CD14-positive monocyte (primary cell): ENCODE data around the gene GSKIP. TPM values are rescaled to one million over a fixed set of nuclear protein-coding genes. Genes with fewer than 3 reads are reported as not detected.

Experiments used
- DNase-seq, 3 donors: peaks; one replicate each; pipeline ENCODE4 v3.0.0-alpha.2; 2011 to 2022
- H2AFZ ChIP-seq: 2 replicates; pipeline ENCODE4 v1.6.0; 2012; ENCODE audit warnings: mild to moderate bottlenecking, low read depth, low read length, inconsistent platforms; ENCODE audit not compliant: insufficient read depth, poor library complexity, severe bottlenecking
- H3K27ac ChIP-seq, 2 donors: 1 replicate in 1 of 2; 2 replicates in 1 of 2; pipeline ENCODE4 v1.5.1; 2012 to 2013; ENCODE audit warnings: low read length in 2 of 2, control low read depth in 1 of 2, inconsistent platforms in 1 of 2, low read depth in 1 of 2, mild to moderate bottlenecking in 1 of 2
- H3K27me3 ChIP-seq, 2 donors: one replicate each; pipeline versions ENCODE4 v1.6.0 to v1.6.1; 2011 to 2013; ENCODE audit warnings: low read length in 2 of 2; ENCODE audit not compliant: control insufficient read depth in 2 of 2, insufficient read depth in 2 of 2
- H3K36me3 ChIP-seq, 2 donors: replicated peaks in 1 of 2; 1 replicate in 1 of 2; 2 replicates in 1 of 2; pipeline versions ENCODE4 v1.5.1 to v1.6.1; 2012 to 2013; ENCODE audit warnings: low read length in 2 of 2, control low read depth in 1 of 2, inconsistent platforms in 1 of 2, mild to moderate bottlenecking in 1 of 2; ENCODE audit not compliant: insufficient read depth in 2 of 2, control insufficient read depth in 1 of 2
- H3K4me1 ChIP-seq, 2 donors: 1 replicate in 1 of 2; 2 replicates in 1 of 2; pipeline versions ENCODE4 v1.5.1 to v1.6.1; 2012 to 2013; ENCODE audit warnings: low read length in 2 of 2, control low read depth in 1 of 2, inconsistent platforms in 1 of 2, mild to moderate bottlenecking in 1 of 2, moderate library complexity in 1 of 2; ENCODE audit not compliant: insufficient read depth in 2 of 2, control insufficient read depth in 1 of 2
- H3K4me2 ChIP-seq: replicated peaks from 2 replicates; pipeline ENCODE3; 2012; ENCODE audit warnings: low read length, moderate library complexity, mild to moderate bottlenecking; ENCODE audit not compliant: poor library complexity, severe bottlenecking; ENCODE audit errors: extremely low read depth
- H3K4me3 ChIP-seq, 3 experiments: fragments of 200-600 bp in 1 of 3; sonication (generic) in 1 of 3; replicated peaks in 1 of 3; 1 replicate in 2 of 3; 2 replicates in 1 of 3; pipeline ENCODE4 v1.5.1; 2011 to 2013; ENCODE audit warnings: low read length in 3 of 3, mild to moderate bottlenecking in 3 of 3, control low read depth in 2 of 3, low read depth in 2 of 3, inconsistent platforms in 1 of 3, moderate library complexity in 1 of 3
- H3K79me2 ChIP-seq: 2 replicates; pipeline ENCODE4 v1.6.0; 2012; ENCODE audit warnings: mild to moderate bottlenecking, control low read depth, inconsistent platforms, low read length, moderate library complexity; ENCODE audit not compliant: insufficient read depth
- H3K9ac ChIP-seq: 2 replicates; pipeline ENCODE4 v1.6.0; 2017; ENCODE audit warnings: low read length, mild to moderate bottlenecking; ENCODE audit not compliant: insufficient read depth, poor library complexity, severe bottlenecking
- H3K9me3 ChIP-seq, 2 donors: replicated peaks in 1 of 2; 1 replicate in 1 of 2; 2 replicates in 1 of 2; pipeline versions ENCODE4 v1.5.1 to v1.6.1; 2012 to 2013; ENCODE audit warnings: low read length in 2 of 2, control low read depth in 1 of 2; ENCODE audit not compliant: control insufficient read depth in 1 of 2, insufficient read depth in 1 of 2
- H4K20me1 ChIP-seq: 2 replicates; pipeline ENCODE4 v1.6.0; 2012; ENCODE audit warnings: mild to moderate bottlenecking, low read length, control low read depth, moderate library complexity; ENCODE audit not compliant: insufficient read depth
- H3K27ac Mint-ChIP-seq, 7 donors: one replicate each; pipeline ENCODE4 v1.8.0; 2020; ENCODE audit warnings: mild to moderate bottlenecking in 7 of 7, mixed read lengths in 7 of 7, moderate library complexity in 6 of 7, inconsistent platforms in 2 of 7
- H3K27me3 Mint-ChIP-seq, 3 donors: one replicate each; pipeline ENCODE4 v1.8.0; 2021 to 2022; ENCODE audit warnings: low read depth in 3 of 3, mild to moderate bottlenecking in 3 of 3, mixed read lengths in 3 of 3, moderate library complexity in 3 of 3, inconsistent platforms in 1 of 3
- H3K36me3 Mint-ChIP-seq, 2 donors: one replicate each; pipeline ENCODE4 v1.8.0; 2020; ENCODE audit warnings: mixed read lengths in 2 of 2, inconsistent platforms in 1 of 2, mild to moderate bottlenecking in 1 of 2
- H3K4me1 Mint-ChIP-seq: one replicate; pipeline ENCODE4 v1.8.0; 2020; ENCODE audit warnings: mild to moderate bottlenecking, mixed read lengths
- H3K4me3 Mint-ChIP-seq, 2 donors: one replicate each; pipeline ENCODE4 v1.8.0; 2020; ENCODE audit warnings: mild to moderate bottlenecking in 2 of 2, mixed read lengths in 2 of 2, moderate library complexity in 1 of 2
- H3K9me3 Mint-ChIP-seq, 7 donors: one replicate each; pipeline ENCODE4 v1.8.0; 2020 to 2022; ENCODE audit warnings: mixed read lengths in 7 of 7, mild to moderate bottlenecking in 6 of 7, moderate library complexity in 6 of 7, inconsistent platforms in 2 of 7
- WGBS: methylation state at CpG from one replicate; pipeline ENCODE4 v1.1.5; 2013; ENCODE audit warnings: missing lambda C conversion rate; ENCODE audit not compliant: insufficient coverage; 5-methylcytosine and 5-hydroxymethylcytosine counted together
- intact Hi-C, 2 donors: fragments of 100-400 bp; cut with micrococcal nuclease; formaldehyde crosslinking; loops; one replicate each; pipeline versions ENCODE4 v1.15.0 to v1.15.1; 2023
- polyA plus RNA-seq, 3 donors: library from polyadenylated mRNA; depleted of rRNA in 1 of 3; unstranded in 2 of 3; stranded (reverse) in 1 of 3; fragments of 300-500 nt in 2 of 3; fragments of >200 nt in 1 of 3; fragmentation: Illumina TruSeq in 2 of 3; gene quantifications; 1 replicate in 2 of 3; 2 replicates in 1 of 3; pipeline ENCODE4 v1.2.3, GENCODE V29; 2012 to 2021
- TF ChIP-seq, protein P1 (sequence below): fragments of 200-600 bp; IDR thresholded peaks from one replicate; pipeline ENCODE4 v1.8.0; 2022; ENCODE audit warnings: antibody characterized with exemption, mild to moderate bottlenecking

The GSKIP gene
- polyA plus RNA-seq, 3 donors = 3.1 to 24.7 (median 20.7) TPM

DNA sequence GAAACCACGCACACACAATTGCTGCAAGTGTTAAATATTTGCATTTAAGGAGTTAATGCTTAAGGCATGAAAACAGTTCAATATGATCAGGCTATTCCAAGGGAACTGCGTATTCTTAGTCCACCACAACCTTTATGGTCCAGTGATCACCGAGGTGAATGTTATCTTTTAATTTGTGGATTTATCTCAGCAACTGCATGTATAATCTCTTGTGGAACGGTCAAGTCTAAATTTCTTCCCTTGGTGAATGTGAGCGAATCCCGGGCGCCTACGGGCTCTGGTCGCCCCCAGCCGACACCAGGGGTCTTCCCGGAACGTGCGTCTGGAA, 27.6 kb downstream of the GSKIP start:
- intact Hi-C loops = loop anchor here in 1 of 2 donors (2.0 kb wide), 2 partner anchors 28 to 112 kb away; partner anchors contain the start of genes ATG2B, GSKIP and PAPOLA
- Histone ChIP-seq H3K36me3 (peaks cover 5% of the 10 kb centered on the region in 2 donors), H3K4me3 (peak overlapping the region; percentile 44 to 93 (median 71)), H3K9ac (peak overlapping the region; percentile 53), H2AFZ (peak overlapping the region; percentile 89), H3K4me2 (peak overlapping the region; percentile 99), H3K4me1 (peaks cover 14 to 19% of the 10 kb centered on the region in 2 donors), H3K9me3 (no peaks in the 10 kb centered on the region), H3K79me2 (no peaks in the 10 kb centered on the region), H3K27ac (no peak overlapping the region), H4K20me1 (no peaks in the 10 kb centered on the region), H3K27me3 (peaks cover 15 to 32% of the 10 kb centered on the region in 2 donors)
- Mint-ChIP-seq H3K27ac (peak overlapping the region in 3 of 7 donors; percentile 19 to 85 (median 37)), H3K4me1 (peaks cover 11% of the 10 kb centered on the region), H3K4me3 (peak overlapping the region; percentile 86 to 95), H3K27me3 (peaks cover 23 to 47% (median 33%) of the 10 kb centered on the region in 3 donors), H3K9me3 (no peaks in the 10 kb centered on the region), H3K36me3 (peaks cover 3 to 6% of the 10 kb centered on the region in 2 donors)
- TF ChIP-seq, protein P1, sequence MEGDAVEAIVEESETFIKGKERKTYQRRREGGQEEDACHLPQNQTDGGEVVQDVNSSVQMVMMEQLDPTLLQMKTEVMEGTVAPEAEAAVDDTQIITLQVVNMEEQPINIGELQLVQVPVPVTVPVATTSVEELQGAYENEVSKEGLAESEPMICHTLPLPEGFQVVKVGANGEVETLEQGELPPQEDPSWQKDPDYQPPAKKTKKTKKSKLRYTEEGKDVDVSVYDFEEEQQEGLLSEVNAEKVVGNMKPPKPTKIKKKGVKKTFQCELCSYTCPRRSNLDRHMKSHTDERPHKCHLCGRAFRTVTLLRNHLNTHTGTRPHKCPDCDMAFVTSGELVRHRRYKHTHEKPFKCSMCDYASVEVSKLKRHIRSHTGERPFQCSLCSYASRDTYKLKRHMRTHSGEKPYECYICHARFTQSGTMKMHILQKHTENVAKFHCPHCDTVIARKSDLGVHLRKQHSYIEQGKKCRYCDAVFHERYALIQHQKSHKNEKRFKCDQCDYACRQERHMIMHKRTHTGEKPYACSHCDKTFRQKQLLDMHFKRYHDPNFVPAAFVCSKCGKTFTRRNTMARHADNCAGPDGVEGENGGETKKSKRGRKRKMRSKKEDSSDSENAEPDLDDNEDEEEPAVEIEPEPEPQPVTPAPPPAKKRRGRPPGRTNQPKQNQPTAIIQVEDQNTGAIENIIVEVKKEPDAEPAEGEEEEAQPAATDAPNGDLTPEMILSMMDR = no peak
- no peak for DNase-seq
- WGBS = 1% methylated on average over 10 of the region's 13 CpGs

DNA sequence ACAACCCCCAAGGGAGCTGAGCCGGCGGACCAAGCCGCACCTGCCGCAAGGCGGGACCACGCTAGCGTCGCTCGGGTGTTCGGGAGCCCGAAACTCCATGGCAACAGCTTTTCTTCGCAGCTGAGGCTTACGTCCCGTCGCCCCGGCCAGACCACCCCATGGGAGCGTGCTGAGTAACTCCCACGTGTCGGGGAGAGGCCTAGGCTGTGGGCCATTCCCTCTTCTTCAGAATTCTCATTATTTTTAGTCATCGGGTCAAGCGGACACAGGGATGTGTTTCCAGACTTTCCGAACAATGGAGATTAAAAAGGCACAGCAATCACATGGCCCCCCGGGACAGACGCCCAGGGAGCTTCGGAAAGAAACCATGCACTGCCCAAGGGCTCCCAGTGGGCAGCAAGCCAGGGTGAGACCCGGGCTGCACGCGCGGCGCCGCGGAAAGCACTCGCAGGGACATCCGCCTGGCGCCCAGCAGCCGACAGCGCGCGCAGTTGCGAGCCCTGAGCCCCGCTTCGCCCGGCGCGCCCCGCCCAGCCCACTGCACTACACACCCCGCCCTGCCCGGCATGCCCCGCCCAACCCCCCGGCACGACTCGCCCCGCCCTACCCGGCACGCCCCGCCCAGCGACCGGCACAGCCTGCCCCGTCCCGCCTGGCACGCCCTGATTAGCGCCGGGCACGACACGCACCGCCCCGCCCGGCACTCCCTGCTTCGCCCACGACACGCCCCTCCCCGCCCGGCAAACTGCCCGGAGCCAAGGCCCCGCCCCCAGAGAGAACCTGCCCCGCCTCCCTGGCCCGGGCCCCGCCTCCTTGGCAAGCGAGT, 28.2 kb downstream of the GSKIP start:
- peak overlapping the region in 4 of 7 donors; percentile 19 to 85 (median 57) for H3K27ac Mint-ChIP-seq
- H3K4me1 Mint-ChIP-seq = peaks cover 11% of the 10 kb centered on the region
- peak; percentile 94 to 97 (median 97) for DNase-seq
- no peaks in the 10 kb centered on the region for H3K9me3 ChIP-seq
- H3K27me3 ChIP-seq = peaks cover 15 to 32% of the 10 kb centered on the region in 2 donors
- WGBS = under 1% methylated on average over 69 of the region's 79 CpGs
- peaks cover under 1% of the 10 kb centered on the region in 2 donors for H3K36me3 ChIP-seq
- H2AFZ ChIP-seq = peak overlapping the region; percentile 89
- intact Hi-C loops = loop anchor here in 1 of 2 donors (2.0 kb wide), 2 partner anchors 29 to 111 kb away; partner anchors contain the start of genes ATG2B, GSKIP and PAPOLA
- H3K9ac ChIP-seq = peak overlapping the region; percentile 57
- TF ChIP-seq, protein P1 = no peak
- H3K79me2 ChIP-seq = no peaks in the 10 kb centered on the region
- peaks cover 14 to 19% of the 10 kb centered on the region in 2 donors for H3K4me1 ChIP-seq
- H3K27me3 Mint-ChIP-seq = peaks cover 24 to 47% (median 33%) of the 10 kb centered on the region in 3 donors
- peak overlapping the region; percentile 86 to 95 for H3K4me3 Mint-ChIP-seq
- H3K27ac ChIP-seq = peak overlapping the region in 1 of 2 donors; percentile 41
- H3K9me3 Mint-ChIP-seq = no peaks in the 10 kb centered on the region
- H3K36me3 Mint-ChIP-seq = peaks cover 3 to 4% of the 10 kb centered on the region in 2 donors
- peak overlapping the region; percentile 99 for H3K4me2 ChIP-seq
- H3K4me3 ChIP-seq = peak overlapping the region; percentile 60 to 93 (median 71)
- no peaks in the 10 kb centered on the region for H4K20me1 ChIP-seq
